H1 (cell line): ENCODE measurements around the gene DCAF8. TPM values are rescaled to one million over a fixed set of nuclear protein-coding genes. Genes with fewer than 3 reads are reported as not detected.

Source experiments
- CTCF ChIA-PET: fragments of 300-600 bp; sonication (Branson Sonifier 250); formaldehyde crosslinking; loops from one replicate; lab custom pipeline; 2021; ENCODE audit not compliant: partially characterized antibody; lab: Charles Lee
- POLR2A ChIA-PET: fragments of 300-600 bp; sonication (Branson Sonifier 250); formaldehyde crosslinking; loops from one replicate; lab custom pipeline; 2021; ENCODE audit warnings: inconsistent platforms; ENCODE audit not compliant: partially characterized antibody; lab: Charles Lee
- DNase-seq, 2 experiments: peaks; one replicate each; pipeline versions ENCODE4 v3.0.0 to v3.0.0-alpha.2; 2010 to 2022; ENCODE audit warnings: low spot score in 2 of 2, low read depth in 1 of 2, mixed read lengths in 1 of 2
- FAIRE-seq: peaks from 2 replicates; lab custom pipeline; 2011; peaks lifted over from hg19 to GRCh38; lab: Jason Lieb, UNC
- H2AFZ ChIP-seq: 2 replicates; pipeline ENCODE4 v1.8.1; 2012; ENCODE audit warnings: low read length, inconsistent platforms
- H2AK5ac ChIP-seq: 2 replicates; pipeline ENCODE4 v1.6.1; 2013; ENCODE audit warnings: low read depth, low read length
- H2BK120ac ChIP-seq: replicated peaks from 2 replicates; pipeline ENCODE3; 2013; ENCODE audit warnings: low read depth, low read length, inconsistent platforms
- H2BK12ac ChIP-seq: 2 replicates; pipeline ENCODE4 v1.6.1; 2013; ENCODE audit warnings: low read depth, low read length
- H2BK15ac ChIP-seq: 2 replicates; pipeline ENCODE4 v1.6.1; 2013; ENCODE audit warnings: low read length
- H2BK20ac ChIP-seq: 2 replicates; pipeline ENCODE4 v1.6.1; 2013; ENCODE audit warnings: low read length
- H2BK5ac ChIP-seq: 2 replicates; pipeline ENCODE4 v1.6.1; 2013; ENCODE audit warnings: low read depth, low read length
- H3K14ac ChIP-seq: 2 replicates; pipeline ENCODE4 v1.6.1; 2013; ENCODE audit warnings: inconsistent platforms; ENCODE audit not compliant: insufficient read length
- H3K18ac ChIP-seq: 2 replicates; pipeline ENCODE4 v1.6.1; 2013; ENCODE audit warnings: low read length; ENCODE audit errors: extremely low read depth
- H3K23ac ChIP-seq: 2 replicates; pipeline ENCODE4 v1.6.1; 2013; ENCODE audit warnings: inconsistent platforms; ENCODE audit not compliant: insufficient read length
- H3K23me2 ChIP-seq: 2 replicates; pipeline ENCODE4 v1.6.1; 2013; ENCODE audit warnings: low read depth, low read length
- H3K27ac ChIP-seq: 2 replicates; pipeline ENCODE4 v1.6.1; 2011; ENCODE audit warnings: low read depth, low read length, inconsistent platforms
- H3K27me3 ChIP-seq, 4 experiments: replicated peaks in 1 of 4; 1 replicate in 1 of 4; 2 replicates in 3 of 4; pipeline versions ENCODE4 v1.6.1 to v1.8.1; 2011 to 2013; ENCODE audit warnings: low read length in 3 of 4, mild to moderate bottlenecking in 3 of 4, inconsistent platforms in 2 of 4, mixed read lengths in 2 of 4, moderate library complexity in 1 of 4; ENCODE audit not compliant: control insufficient read depth in 3 of 4, insufficient read depth in 3 of 4; ENCODE audit errors: extremely low read depth in 1 of 4
- H3K36me3 ChIP-seq, 4 experiments: 2 replicates each; pipeline versions ENCODE4 v1.6.1 to v1.8.1; 2011 to 2013; ENCODE audit warnings: mild to moderate bottlenecking in 4 of 4, low read length in 3 of 4, moderate library complexity in 2 of 4, control low read depth in 1 of 4, inconsistent platforms in 1 of 4; ENCODE audit not compliant: insufficient read depth in 4 of 4, control insufficient read depth in 2 of 4
- H3K4ac ChIP-seq: replicated peaks from 2 replicates; pipeline ENCODE3; 2013; ENCODE audit warnings: low read length, low read depth, mixed read lengths, inconsistent platforms; ENCODE audit not compliant: insufficient read length
- H3K4me1 ChIP-seq, 4 experiments: replicated peaks in 1 of 4; 1 replicate in 1 of 4; 2 replicates in 3 of 4; pipeline versions ENCODE4 v1.6.1 to v1.8.1; 2011 to 2013; ENCODE audit warnings: low read length in 3 of 4, inconsistent platforms in 2 of 4, mixed read lengths in 1 of 4; ENCODE audit not compliant: insufficient read depth in 4 of 4, control insufficient read depth in 3 of 4
- H3K4me2 ChIP-seq, 2 experiments: 2 replicates each; pipeline versions ENCODE4 v1.6.1 to v1.8.1; 2011 to 2013; ENCODE audit warnings: low read depth in 2 of 2, low read length in 2 of 2, control low read depth in 1 of 2, inconsistent platforms in 1 of 2, mild to moderate bottlenecking in 1 of 2; ENCODE audit not compliant: insufficient read depth in 1 of 2
- H3K4me3 ChIP-seq, 4 experiments: fragments of 200-600, 300-600 bp in 1 of 4; sonication (generic), shearing (Covaris generic), sonication (Bioruptor Twin) in 1 of 4; 2 replicates each; pipeline versions ENCODE4 v1.5.1 to v1.8.1; 2011 to 2016; ENCODE audit warnings: low read length in 4 of 4, low read depth in 3 of 4, control low read depth in 2 of 4, inconsistent platforms in 2 of 4, mild to moderate bottlenecking in 2 of 4, mixed read lengths in 1 of 4, moderate library complexity in 1 of 4; ENCODE audit not compliant: insufficient read depth in 2 of 4; ENCODE audit errors: extremely low read depth in 1 of 4
- H3K56ac ChIP-seq: replicated peaks from 2 replicates; pipeline ENCODE3; 2013; ENCODE audit warnings: low read depth, mild to moderate bottlenecking, mixed read lengths, low read length, inconsistent platforms; ENCODE audit not compliant: insufficient read length
- H3K79me1 ChIP-seq: 2 replicates; pipeline ENCODE4 v1.6.1; 2013; ENCODE audit warnings: low read depth, low read length, control low read depth
- H3K79me2 ChIP-seq, 2 experiments: 2 replicates each; pipeline versions ENCODE4 v1.6.1 to v1.8.1; 2012 to 2013; ENCODE audit warnings: low read length in 2 of 2, mild to moderate bottlenecking in 2 of 2, inconsistent platforms in 1 of 2; ENCODE audit not compliant: insufficient read depth in 2 of 2, control insufficient read depth in 1 of 2
- H3K9ac ChIP-seq, 4 experiments: replicated peaks in 1 of 4; 1 replicate in 1 of 4; 2 replicates in 3 of 4; pipeline versions ENCODE4 v1.6.1 to v1.8.1; 2011 to 2013; ENCODE audit warnings: low read depth in 3 of 4, low read length in 3 of 4, control low read depth in 2 of 4, mild to moderate bottlenecking in 2 of 4, moderate library complexity in 2 of 4, inconsistent platforms in 1 of 4; ENCODE audit errors: extremely low read depth in 1 of 4
- H3K9me3 ChIP-seq, 2 experiments: 2 replicates each; pipeline versions ENCODE4 v1.6.1 to v1.8.1; 2012 to 2013; ENCODE audit warnings: mild to moderate bottlenecking in 2 of 2, moderate library complexity in 2 of 2, control low read depth in 1 of 2, inconsistent platforms in 1 of 2, low read depth in 1 of 2, low read length in 1 of 2, mixed read lengths in 1 of 2; ENCODE audit not compliant: insufficient read depth in 2 of 2
- H4K20me1 ChIP-seq, 2 experiments: replicated peaks in 1 of 2; 2 replicates each; pipeline versions ENCODE3 to v1.8.1; 2011 to 2013; ENCODE audit warnings: inconsistent platforms in 2 of 2, low read length in 2 of 2, mild to moderate bottlenecking in 1 of 2; ENCODE audit not compliant: insufficient read depth in 2 of 2, control insufficient read depth in 1 of 2
- H4K5ac ChIP-seq: 2 replicates; pipeline ENCODE4 v1.6.1; 2013; ENCODE audit warnings: low read length, low read depth, mixed read lengths, inconsistent platforms; ENCODE audit not compliant: insufficient read length
- H4K8ac ChIP-seq: 2 replicates; pipeline ENCODE4 v1.8.0; 2013; ENCODE audit warnings: mild to moderate bottlenecking, moderate library complexity, low read length, inconsistent platforms; ENCODE audit not compliant: insufficient read depth; ENCODE audit errors: extremely low read depth
- H4K91ac ChIP-seq: replicated peaks from 2 replicates; pipeline ENCODE3; 2013; ENCODE audit warnings: low read length, mixed read lengths, inconsistent platforms; ENCODE audit not compliant: insufficient read length
- NRF1 ChIP-seq: IDR thresholded peaks from 2 replicates; pipeline ENCODE4 v1.6.1; 2011; ENCODE audit warnings: mild to moderate bottlenecking, low read depth, low read length, improper control_type of control experiment
- POLR2AphosphoS5 ChIP-seq: IDR thresholded peaks from 2 replicates; pipeline ENCODE4 v1.6.1; 2011; ENCODE audit warnings: low read depth, low read length
- WGBS, 2 experiments: shearing (Covaris generic) in 1 of 2; methylation state at CpG; one replicate each; pipeline versions ENCODE4 v1.1.6 to v1.1.7; 2013 to 2015; ENCODE audit warnings: low lambda C conversion rate in 2 of 2, mixed read lengths in 2 of 2, inconsistent platforms in 1 of 2, low coverage in 1 of 2, missing lambda C conversion rate in 1 of 2; ENCODE audit not compliant: insufficient replicate concordance in 2 of 2, insufficient coverage in 1 of 2, insufficient read length in 1 of 2; ENCODE audit errors: extremely low coverage in 1 of 2, missing lambda C conversion rate in 1 of 2; 5-methylcytosine and 5-hydroxymethylcytosine counted together
- polyA plus RNA-seq, 7 experiments: library from polyadenylated mRNA; depleted of rRNA in 3 of 7; stranded (reverse) in 5 of 7; unstranded in 2 of 7; fragments of >200 nt in 5 of 7; fragments of 200-250 nt in 2 of 7; gene quantifications; 1 replicate in 5 of 7; 2 replicates in 1 of 7; 4 replicates in 1 of 7; pipeline versions ENCODE4 v1.2.1 to v1.2.3, GENCODE V29; 2011 to 2013; ENCODE audit warnings: missing spikeins in 2 of 7, mixed read lengths in 2 of 7
- total RNA-seq: library from RNA; stranded (reverse); fragmentation: NEBNext Ultra II Directional; extraction: Animal tissue kit (Norgen Biotek cat#: 25700); gene quantifications from 2 replicates; pipeline ENCODE4 v1.2.1, GENCODE V29; 2021

Gene DCAF8
- total and polyA plus RNA-seq, 2 of the 8 experiments (the other 6 are each of a cell fraction or from before 2014, with no cell fraction given): 68.2 to 110 TPM

DNA sequence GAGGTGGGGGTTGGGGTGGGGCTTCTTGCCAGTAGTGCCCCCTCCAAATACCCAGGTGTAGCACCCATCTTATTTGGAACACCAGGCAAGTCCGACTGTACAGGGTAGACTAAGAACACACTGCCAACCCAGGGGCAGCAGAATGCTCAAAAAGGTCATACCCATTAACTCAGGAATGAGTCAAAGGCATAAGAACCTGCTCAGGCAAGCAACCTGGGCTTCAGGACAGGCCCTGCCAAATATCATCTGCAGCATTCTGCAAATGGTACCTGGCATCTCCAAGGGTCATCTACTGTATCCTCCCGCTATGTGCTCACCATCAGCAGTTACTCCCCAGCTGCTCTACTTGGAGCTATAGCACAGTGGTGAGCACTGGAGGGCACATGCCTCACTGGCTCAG, 37.7 kb downstream of the DCAF8 start:
- Histone ChIP-seq H3K4me1 (no peaks in the 10 kb centered on the region), H2AK5ac (no peak overlapping the region)
- TF ChIP-seq NRF1 (no peak), POLR2AphosphoS5 (0 out of 2 replicates have a peak, but pooled peaks have one; percentile 45)
- TF ChIP-seq, all 59 proteins: peak for 1
- DNase-seq (no peak), FAIRE-seq (no peak)
- no peak overlapping the region for H4K5ac ChIP-seq
- no peak overlapping the region for H3K27ac ChIP-seq
- no peak overlapping the region for H2BK12ac ChIP-seq
- H4K91ac ChIP-seq: no peak overlapping the region
- H3K23me2 ChIP-seq: no peaks in the 10 kb centered on the region
- no peak overlapping the region for H3K4ac ChIP-seq
- ChIA-PET CTCF (interaction anchor here (0.9 to 7.4 kb wide), 8 partner anchors 27 to 122 kb away, joined by 4 to 103 read pairs (median 5); partner anchors contain the start of gene CASQ1), POLR2A (interaction anchor here (0.7 to 3.6 kb wide), 5 partner anchors 10 to 103 kb away, joined by 3 to 15 read pairs (median 4); no protein-coding TSS in a partner anchor)
- no peak overlapping the region for H4K8ac ChIP-seq
- H3K79me1 ChIP-seq: no peaks in the 10 kb centered on the region
- H2BK15ac ChIP-seq: no peak overlapping the region
- H3K9me3 ChIP-seq: no peaks in the 10 kb centered on the region
- H3K56ac ChIP-seq: no peak overlapping the region
- peaks cover 20 to 92% (median 61%) of the 10 kb centered on the region in 4 experiments for H3K36me3 ChIP-seq
- no peaks in the 10 kb centered on the region for H3K79me2 ChIP-seq
- peaks cover 0 to 2% of the 10 kb centered on the region in 2 experiments for H4K20me1 ChIP-seq
- no peak overlapping the region for H2BK20ac ChIP-seq
- H3K18ac ChIP-seq: no peak overlapping the region
- H3K4me2 ChIP-seq: no peak overlapping the region
- H3K23ac ChIP-seq: no peak overlapping the region
- H3K27me3 ChIP-seq: no peaks in the 10 kb centered on the region
- no peak overlapping the region for H2BK120ac ChIP-seq
- H3K9ac ChIP-seq: no peak overlapping the region
- H3K4me3 ChIP-seq: no peak overlapping the region
- H3K14ac ChIP-seq: no peak overlapping the region
- 80% methylated on average over 2 of the region's 2 CpGs; no CpG with 5 or more reads in 1 of the 2 experiments for WGBS, 2 experiments
- H2BK5ac ChIP-seq: no peak overlapping the region
- H2AFZ ChIP-seq: no peak overlapping the region
